Measurements from ENCODE around the gene INO80D. TPM values are rescaled to one million over a fixed set of nuclear protein-coding genes. Genes with fewer than 3 reads are reported as not detected.

The INO80D gene
- total RNA-seq, 1 donor from 2014 or later: 21.1 TPM

DNA sequence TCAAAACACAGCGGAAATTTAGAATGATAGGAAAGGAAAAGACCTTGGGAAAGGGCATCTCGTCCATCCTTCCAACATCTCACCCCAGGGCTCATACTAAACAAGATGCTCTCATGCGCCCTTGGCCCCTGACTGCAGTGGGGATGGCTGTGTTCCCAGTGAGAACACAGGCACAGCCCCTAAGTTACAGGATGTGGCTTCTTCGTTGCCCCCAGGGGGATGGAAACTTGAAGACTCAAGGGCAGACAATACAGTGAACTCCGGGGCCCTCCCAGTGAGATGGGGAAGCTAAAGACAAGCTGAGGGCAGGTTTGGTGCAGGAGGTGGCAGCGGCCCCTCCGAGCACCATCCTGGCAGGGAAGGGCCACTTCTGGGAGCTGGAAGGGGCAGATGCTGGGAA, 139.7 kb downstream of the INO80D start:
- Histone ChIP-seq H3K79me2 (ENCODE audit: insufficient read depth, low read length) (no peaks in the 10 kb centered on the region), H2AFZ (ENCODE audit: low read depth, low read length) (no peak overlapping the region), H4K20me1 (ENCODE audit: insufficient read depth, low read length) (no peaks in the 10 kb centered on the region), H3K4me3 (ENCODE audit: insufficient read depth, low read depth, low read length) (no peak overlapping the region), H3K27ac (ENCODE audit: low read depth, low read length) (no peak overlapping the region), H3K9ac (ENCODE audit: low read length) (no peak overlapping the region), H3K9me3 (ENCODE audit: insufficient read depth, low read depth, low read length) (no peaks in the 10 kb centered on the region), H3K4me2 (ENCODE audit: low read length) (no peak overlapping the region), H3K27me3 (ENCODE audit: insufficient read depth, low read length) (no peaks in the 10 kb centered on the region), H3K36me3 (ENCODE audit: insufficient read depth, low read length) (no peaks in the 10 kb centered on the region), H3K4me1 (ENCODE audit: insufficient read depth, low read length) (no peaks in the 10 kb centered on the region)
- H3K27ac Mint-ChIP-seq (ENCODE audit: unreplicated experiment): no peak overlapping the region
- H3K4me1 Mint-ChIP-seq (ENCODE audit: low read depth, unreplicated experiment): peaks cover 10% of the 10 kb centered on the region
- no peaks in the 10 kb centered on the region for H3K9me3 Mint-ChIP-seq (ENCODE audit: unreplicated experiment)
- TF ChIP-seq, protein P1, sequence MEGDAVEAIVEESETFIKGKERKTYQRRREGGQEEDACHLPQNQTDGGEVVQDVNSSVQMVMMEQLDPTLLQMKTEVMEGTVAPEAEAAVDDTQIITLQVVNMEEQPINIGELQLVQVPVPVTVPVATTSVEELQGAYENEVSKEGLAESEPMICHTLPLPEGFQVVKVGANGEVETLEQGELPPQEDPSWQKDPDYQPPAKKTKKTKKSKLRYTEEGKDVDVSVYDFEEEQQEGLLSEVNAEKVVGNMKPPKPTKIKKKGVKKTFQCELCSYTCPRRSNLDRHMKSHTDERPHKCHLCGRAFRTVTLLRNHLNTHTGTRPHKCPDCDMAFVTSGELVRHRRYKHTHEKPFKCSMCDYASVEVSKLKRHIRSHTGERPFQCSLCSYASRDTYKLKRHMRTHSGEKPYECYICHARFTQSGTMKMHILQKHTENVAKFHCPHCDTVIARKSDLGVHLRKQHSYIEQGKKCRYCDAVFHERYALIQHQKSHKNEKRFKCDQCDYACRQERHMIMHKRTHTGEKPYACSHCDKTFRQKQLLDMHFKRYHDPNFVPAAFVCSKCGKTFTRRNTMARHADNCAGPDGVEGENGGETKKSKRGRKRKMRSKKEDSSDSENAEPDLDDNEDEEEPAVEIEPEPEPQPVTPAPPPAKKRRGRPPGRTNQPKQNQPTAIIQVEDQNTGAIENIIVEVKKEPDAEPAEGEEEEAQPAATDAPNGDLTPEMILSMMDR (IDR thresholded peaks at IDR 0.05; ENCODE audit: insufficient read depth, low read depth, low read length): no peak
- no peak for TF ChIP-seq EZH2 (IDR thresholded peaks at IDR 0.05; ENCODE audit: insufficient read depth, low read length)
- DNase-seq (ENCODE audit: low read depth): no peak
- no peak for FAIRE-seq
- no peaks in the 10 kb centered on the region for H3K36me3 Mint-ChIP-seq (ENCODE audit: low read depth, unreplicated experiment)
- H3K27me3 Mint-ChIP-seq (ENCODE audit: low read depth, unreplicated experiment): peaks cover 2% of the 10 kb centered on the region
- no peak overlapping the region for H3K4me3 Mint-ChIP-seq (ENCODE audit: unreplicated experiment)

Other genes starting within 250 kb of the INO80D start
- 97.2 and 100 TPM in 2 replicates for gene NDUFS1, start 73.3 kb upstream of the INO80D start, total RNA-seq
- gene EEF1B2, start 73.7 kb upstream of the INO80D start, total RNA-seq: 518 and 546 TPM in 2 replicates
- 40.9 and 43.6 TPM in 2 replicates for gene ZDBF2, start 188.5 kb upstream of the INO80D start, total RNA-seq

Data from astrocyte (in vitro differentiated cells and primary cell).